ENCODE results near the gene RGL1. TPM values are rescaled to one million over a fixed set of nuclear protein-coding genes. Genes with fewer than 3 reads are reported as not detected.

The RGL1 gene
- total and polyA plus RNA-seq, 5 donors: 7.2 to 22.9 (median 16.4) TPM

GRCh38 chr1:183915625-183916510 lies 110.9 kb downstream of the RGL1 start:
- intact Hi-C loops (cut with DNase I): loop anchor here (2.0 to 10.0 kb wide), 3 partner anchors 111 to 261 kb away; partner anchors contain the start of gene RGL1 (in 1 of the 4)
- Histone ChIP-seq H3K9me3 (ENCODE audit: control insufficient read depth, low read length) (no peaks in the 10 kb centered on the region), H3K27ac (ENCODE audit: low read length) (peak overlapping the region; percentile 93), H3K4me1 (ENCODE audit: control insufficient read depth, insufficient read depth, low read length) (peaks cover 4% of the 10 kb centered on the region), H3K4me3 (ENCODE audit: low read length) (no peak overlapping the region), H3K27me3 (ENCODE audit: control insufficient read depth, insufficient read depth) (no peaks in the 10 kb centered on the region)
- peak; percentile 86 to 88 for ATAC-seq
- DNase-seq: peak; percentile 78 to 79 (median 78)
- WGBS: 13% methylated on average over 10 of the region's 10 CpGs

GRCh38 chr1:183916574-183916973 lies 111.7 kb downstream of the RGL1 start:
- intact Hi-C loops (cut with DNase I): loop anchor here (2.0 to 10.0 kb wide), 3 partner anchors 112 to 262 kb away; partner anchors contain the start of gene RGL1 (in 1 of the 4)
- Histone ChIP-seq H3K27me3 (ENCODE audit: control insufficient read depth, insufficient read depth) (no peaks in the 10 kb centered on the region), H3K27ac (ENCODE audit: low read length) (no peak overlapping the region), H3K4me3 (ENCODE audit: low read length) (no peak overlapping the region), H3K4me1 (ENCODE audit: control insufficient read depth, insufficient read depth, low read length) (peaks cover 4% of the 10 kb centered on the region), H3K9me3 (ENCODE audit: control insufficient read depth, low read length) (no peaks in the 10 kb centered on the region)
- WGBS: 93% methylated on average over 8 of the region's 8 CpGs
- ATAC-seq (no peak), DNase-seq (no peak)

DNA sequence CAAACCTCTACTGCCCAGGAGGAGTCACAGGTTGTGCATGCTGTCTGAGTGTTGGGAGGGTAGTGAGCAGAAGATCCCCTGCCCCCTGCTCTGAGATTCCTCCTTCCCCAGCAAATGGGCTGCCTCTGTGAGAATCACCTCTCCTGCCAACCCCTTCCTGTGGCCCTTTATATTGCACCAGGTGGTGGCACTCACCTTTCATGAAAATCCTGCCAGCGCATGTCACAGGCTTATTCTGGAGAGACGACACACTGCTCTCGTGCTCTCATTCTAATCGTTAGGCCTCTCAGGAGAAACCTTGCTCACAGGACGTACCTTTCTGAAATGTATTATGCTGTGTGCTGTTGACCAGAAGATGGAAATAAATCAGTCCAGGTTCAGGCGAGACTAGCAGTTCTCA lies 113.7 kb downstream of the RGL1 start:
- WGBS: 84% methylated on average over 6 of the region's 6 CpGs
- intact Hi-C loops (cut with DNase I): loop anchor here in 2 of 4 donors (5.0 to 10.0 kb wide), 2 partner anchors 114 to 261 kb away; partner anchors contain the start of gene RGL1 (in 1 of the 2)
- ATAC-seq: no peak
- DNase-seq: no peak
- no peak overlapping the region for H3K27ac ChIP-seq (ENCODE audit: low read length)
- no peaks in the 10 kb centered on the region for H3K9me3 ChIP-seq (ENCODE audit: control insufficient read depth, low read length)
- H3K4me1 ChIP-seq (ENCODE audit: control insufficient read depth, insufficient read depth, low read length): peaks cover 4% of the 10 kb centered on the region
- H3K27me3 ChIP-seq (ENCODE audit: control insufficient read depth, insufficient read depth): no peaks in the 10 kb centered on the region
- H3K4me3 ChIP-seq (ENCODE audit: low read length): no peak overlapping the region

DNA sequence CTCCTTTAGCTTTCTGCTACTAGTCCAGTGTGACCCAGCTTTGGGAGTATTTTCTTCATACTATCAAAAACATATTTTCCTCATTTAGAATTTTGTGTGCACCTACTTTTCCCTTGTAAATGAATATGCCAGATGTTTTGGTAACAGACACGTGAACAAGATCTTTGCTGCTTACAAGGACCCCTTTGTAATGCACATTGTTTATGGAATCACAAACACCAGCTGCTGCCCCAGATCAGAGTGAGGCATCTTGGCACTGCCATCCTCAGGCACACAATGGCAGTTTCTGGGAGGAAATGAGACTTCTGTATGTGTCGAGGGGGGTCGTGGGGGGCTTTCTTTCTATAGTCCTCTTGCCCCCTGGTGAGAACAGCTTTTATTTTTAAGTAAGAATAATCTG lies 115.7 kb downstream of the RGL1 start:
- H3K4me3 ChIP-seq (ENCODE audit: low read length): no peak overlapping the region
- DNase-seq (no peak), ATAC-seq (no peak)
- 71% methylated on average over 3 of the region's 3 CpGs for WGBS
- intact Hi-C loops (cut with DNase I): no loop called here
- no peaks in the 10 kb centered on the region for H3K27me3 ChIP-seq (ENCODE audit: control insufficient read depth, insufficient read depth)
- H3K27ac ChIP-seq (ENCODE audit: low read length): no peak overlapping the region
- H3K4me1 ChIP-seq (ENCODE audit: control insufficient read depth, insufficient read depth, low read length): peaks cover 3% of the 10 kb centered on the region
- H3K9me3 ChIP-seq (ENCODE audit: control insufficient read depth, low read length): no peaks in the 10 kb centered on the region

DNA sequence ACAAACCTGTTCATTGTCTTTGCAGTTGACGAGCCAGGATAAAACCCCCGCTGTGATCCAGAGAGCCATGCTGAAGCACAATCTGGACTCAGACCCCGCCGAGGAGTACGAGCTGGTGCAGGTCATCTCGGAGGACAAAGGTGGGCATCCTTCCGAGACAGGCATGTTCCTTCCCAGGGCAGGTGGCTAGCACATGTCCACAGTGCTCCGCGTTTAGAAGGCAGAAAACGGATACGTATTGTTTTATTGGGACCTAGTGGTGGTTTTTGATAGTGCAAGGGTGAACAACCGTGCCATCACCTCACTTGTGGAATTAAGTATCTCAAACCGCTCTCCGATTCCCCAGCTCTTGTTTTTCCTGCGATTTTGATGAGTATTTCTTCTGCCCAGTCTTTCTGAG lies 117.3 kb downstream of the RGL1 start:
- Histone ChIP-seq H3K27ac (ENCODE audit: low read length) (no peak overlapping the region), H3K4me3 (ENCODE audit: low read length) (no peak overlapping the region), H3K27me3 (ENCODE audit: control insufficient read depth, insufficient read depth) (no peaks in the 10 kb centered on the region), H3K4me1 (ENCODE audit: control insufficient read depth, insufficient read depth, low read length) (peaks cover 7% of the 10 kb centered on the region), H3K9me3 (ENCODE audit: control insufficient read depth, low read length) (no peaks in the 10 kb centered on the region)
- 92% methylated on average over 15 of the region's 15 CpGs for WGBS
- intact Hi-C loops (cut with DNase I): no loop called here
- DNase-seq (no peak), ATAC-seq (no peak)

DNA sequence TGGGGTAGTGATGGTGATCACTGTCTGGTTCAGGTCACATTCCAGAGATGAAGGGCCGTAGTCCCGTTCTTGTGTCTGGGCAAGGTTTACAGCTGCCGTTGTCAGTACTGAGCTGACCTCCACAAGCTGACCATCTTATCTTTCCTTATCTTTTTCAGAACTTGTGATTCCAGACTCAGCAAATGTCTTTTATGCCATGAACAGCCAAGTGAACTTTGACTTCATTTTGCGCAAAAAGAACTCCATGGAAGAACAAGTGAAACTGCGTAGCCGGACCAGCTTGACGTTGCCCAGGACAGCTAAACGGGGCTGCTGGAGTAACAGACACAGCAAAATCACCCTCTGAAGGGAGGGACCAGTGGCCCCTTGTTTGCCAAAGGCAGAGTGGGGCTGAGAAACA lies 121.0 kb downstream of the RGL1 start:
- Histone ChIP-seq H3K9me3 (ENCODE audit: control insufficient read depth, low read length) (no peaks in the 10 kb centered on the region), H3K4me1 (ENCODE audit: control insufficient read depth, insufficient read depth, low read length) (peaks cover 7% of the 10 kb centered on the region), H3K27me3 (ENCODE audit: control insufficient read depth, insufficient read depth) (no peaks in the 10 kb centered on the region), H3K27ac (ENCODE audit: low read length) (no peak overlapping the region), H3K4me3 (ENCODE audit: low read length) (no peak overlapping the region)
- DNase-seq: no peak
- WGBS: 72% methylated on average over 8 of the region's 8 CpGs
- no peak for ATAC-seq
- intact Hi-C loops (cut with DNase I): no loop called here

DNA sequence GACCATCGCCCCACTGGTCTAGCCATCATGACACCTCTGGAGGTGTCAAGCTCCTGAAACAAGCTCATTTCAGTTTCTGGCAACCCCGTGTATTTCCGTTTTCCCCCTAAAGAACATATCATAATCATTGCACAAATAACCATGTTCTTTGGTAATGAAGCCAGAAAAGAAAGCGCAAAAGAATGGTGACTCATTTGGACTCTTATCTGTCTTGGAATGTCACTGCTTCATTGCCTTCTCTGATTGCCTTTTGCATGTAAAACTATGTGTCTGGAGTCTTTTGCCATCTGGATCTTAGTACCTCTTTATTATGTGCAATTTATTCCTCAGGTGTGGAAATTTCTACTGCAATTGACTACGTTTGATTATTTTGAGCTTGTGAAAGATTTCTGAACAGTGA lies 122.1 kb downstream of the RGL1 start:
- H3K27me3 ChIP-seq (ENCODE audit: control insufficient read depth, insufficient read depth): no peaks in the 10 kb centered on the region
- H3K4me1 ChIP-seq (ENCODE audit: control insufficient read depth, insufficient read depth, low read length): peaks cover 7% of the 10 kb centered on the region
- no peaks in the 10 kb centered on the region for H3K9me3 ChIP-seq (ENCODE audit: control insufficient read depth, low read length)
- peak overlapping the region; percentile 28 for H3K27ac ChIP-seq (ENCODE audit: low read length)
- DNase-seq (no peak), ATAC-seq (peak; percentile 46 to 52)
- H3K4me3 ChIP-seq (ENCODE audit: low read length): no peak overlapping the region
- 58% methylated on average over 5 of the region's 5 CpGs for WGBS
- intact Hi-C loops (cut with DNase I): no loop called here

DNA sequence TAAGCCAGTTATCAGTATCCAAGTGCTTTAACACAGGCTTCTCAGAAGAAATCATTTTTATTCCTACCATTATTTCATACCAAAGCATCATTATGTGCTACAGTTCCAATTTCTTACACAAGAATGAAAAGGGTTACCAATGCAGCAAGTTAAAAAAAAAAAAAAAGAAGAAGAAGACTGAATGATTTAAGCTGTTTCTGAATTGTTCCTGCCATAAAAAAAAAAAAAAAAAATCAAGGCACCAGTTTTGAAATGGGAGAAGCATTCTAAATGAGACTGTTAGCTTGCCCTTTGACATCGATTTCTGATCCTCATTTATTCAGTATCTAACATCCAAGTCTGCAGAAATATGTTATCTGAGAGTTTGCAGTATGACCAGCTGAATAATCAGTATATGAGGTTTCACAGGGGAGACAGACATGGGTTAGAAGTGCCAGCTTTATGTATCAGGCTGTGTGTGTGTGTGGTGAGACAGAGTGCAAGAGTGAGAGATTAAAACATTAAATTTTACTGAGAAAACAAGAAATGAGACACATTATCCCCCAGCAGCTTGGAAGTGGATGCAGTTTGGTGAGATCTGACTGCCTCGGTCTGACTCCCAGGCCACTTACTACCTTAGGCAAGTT lies 126.8 kb downstream of the RGL1 start:
- ATAC-seq: peak; percentile 3 to 6
- H3K27ac ChIP-seq (ENCODE audit: low read length): peak overlapping the region; percentile 21
- intact Hi-C loops (cut with DNase I): loop anchor here in 1 of 4 donors (10.0 kb wide), 1 partner anchor 103 kb away; the partner anchor contains the start of gene COLGALT2

GRCh38 chr1:183932412-183932811 lies 127.5 kb downstream of the RGL1 start:
- WGBS: 32% methylated on average over 15 of the region's 15 CpGs
- intact Hi-C loops (cut with DNase I): loop anchor here in 1 of 4 donors (10.0 kb wide), 1 partner anchor 102 kb away; the partner anchor contains the start of gene COLGALT2

More for the DNA sequence above, 126.8 kb downstream of the RGL1 start:
- no peaks in the 10 kb centered on the region for H3K9me3 ChIP-seq (ENCODE audit: control insufficient read depth, low read length)
- H3K4me1 ChIP-seq (ENCODE audit: control insufficient read depth, insufficient read depth, low read length): peaks cover 1% of the 10 kb centered on the region
- DNase-seq: no peak
- H3K4me3 ChIP-seq (ENCODE audit: low read length): no peak overlapping the region
- no peaks in the 10 kb centered on the region for H3K27me3 ChIP-seq (ENCODE audit: control insufficient read depth, insufficient read depth)
- WGBS: 56% methylated on average over 2 of the region's 2 CpGs

DNA sequence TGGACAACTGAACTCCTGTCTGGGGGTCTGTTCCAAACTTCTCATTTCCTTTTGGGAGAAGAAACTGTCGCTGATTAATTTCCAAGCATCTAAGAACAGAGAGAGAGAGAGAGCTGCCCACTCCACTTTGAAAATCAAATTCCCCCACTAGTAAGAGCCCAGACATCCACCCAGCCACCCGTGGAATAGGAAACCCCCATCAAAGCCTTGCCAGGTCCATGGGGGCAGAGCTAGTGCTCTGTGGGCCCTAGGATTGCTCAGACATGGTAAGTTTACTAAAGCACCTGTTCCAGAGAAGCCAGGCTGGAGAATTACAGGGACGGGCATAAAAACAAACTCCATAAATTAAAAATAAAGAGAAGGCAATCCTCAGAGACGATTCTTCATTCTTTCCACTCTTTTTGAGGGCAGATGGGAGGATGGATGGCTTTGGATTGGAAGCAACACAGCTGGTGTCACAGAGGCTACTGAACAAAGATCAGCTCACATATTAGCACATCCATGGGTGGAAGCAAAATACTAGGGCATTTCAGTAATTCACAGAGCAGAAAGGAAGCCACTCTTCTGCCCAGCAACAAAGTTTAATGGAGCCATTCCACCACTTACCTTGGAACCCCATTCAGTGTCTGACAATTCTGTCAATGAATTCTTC lies 128.7 kb downstream of the RGL1 start:
- WGBS: 65% methylated on average over 4 of the region's 4 CpGs
- Histone ChIP-seq H3K9me3 (ENCODE audit: control insufficient read depth, low read length) (no peaks in the 10 kb centered on the region), H3K4me1 (ENCODE audit: control insufficient read depth, insufficient read depth, low read length) (no peaks in the 10 kb centered on the region), H3K27ac (ENCODE audit: low read length) (no peak overlapping the region), H3K4me3 (ENCODE audit: low read length) (no peak overlapping the region), H3K27me3 (ENCODE audit: control insufficient read depth, insufficient read depth) (no peaks in the 10 kb centered on the region)
- ATAC-seq (no peak), DNase-seq (no peak)
- intact Hi-C loops (cut with DNase I): loop anchor here in 1 of 4 donors (10.0 kb wide), 1 partner anchor 101 kb away; the partner anchor contains the start of gene COLGALT2

More at GRCh38 chr1:183932412-183932811, 127.5 kb downstream of the RGL1 start:
- H3K27me3 ChIP-seq (ENCODE audit: control insufficient read depth, insufficient read depth): no peaks in the 10 kb centered on the region
- no peak overlapping the region for H3K4me3 ChIP-seq (ENCODE audit: low read length)
- no peaks in the 10 kb centered on the region for H3K4me1 ChIP-seq (ENCODE audit: control insufficient read depth, insufficient read depth, low read length)
- H3K9me3 ChIP-seq (ENCODE audit: control insufficient read depth, low read length): no peaks in the 10 kb centered on the region
- ATAC-seq (peak; percentile 86 to 90), DNase-seq (peak; percentile 92 to 96 (median 93))
- peak overlapping the region; percentile 21 for H3K27ac ChIP-seq (ENCODE audit: low read length)
